NOMO-1 (cell line): Measurements from ENCODE around the gene OGFR.
A peak's percentile ranks its signal among the peaks of the same experiment; 100 is the strongest.
"Not testable (repeated sequence)": the region's sequence is repeated elsewhere in the genome, so short reads cannot be mapped to it uniquely, and the experiment has no call there.

Experiments used
- DNase-seq, 2 experiments: peaks; one replicate each; lab custom pipeline; 2025; ENCODE audit not compliant: unreplicated experiment in 2 of 2; lab: John Stamatoyannopoulos, UW

Gene OGFR

DNA sequence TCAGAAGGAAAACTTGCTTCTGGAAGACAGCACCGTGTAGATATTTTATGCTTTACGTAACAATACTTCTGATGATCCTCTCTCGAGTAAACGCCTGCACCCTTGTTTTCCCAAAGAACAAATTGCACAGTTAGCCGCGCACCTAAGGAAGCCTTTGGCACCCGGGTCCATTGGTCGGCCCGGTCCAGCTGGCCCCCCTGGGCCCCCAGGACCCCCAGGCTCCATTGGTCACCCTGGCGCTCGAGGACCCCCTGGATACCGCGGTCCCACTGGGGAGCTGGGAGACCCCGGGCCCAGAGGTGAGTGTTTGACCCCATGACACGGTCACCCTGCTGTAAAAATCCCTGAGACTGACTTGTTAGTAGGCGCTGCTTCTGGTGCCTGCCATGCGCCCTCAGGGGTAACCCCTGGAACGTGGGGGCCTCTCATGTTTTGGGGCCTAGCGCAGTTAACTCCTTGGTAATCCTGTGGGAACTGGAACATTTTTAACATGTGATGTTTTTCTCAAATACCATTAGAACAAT is 32.4 kb downstream of the OGFR start:
- no peak for DNase-seq

DNA sequence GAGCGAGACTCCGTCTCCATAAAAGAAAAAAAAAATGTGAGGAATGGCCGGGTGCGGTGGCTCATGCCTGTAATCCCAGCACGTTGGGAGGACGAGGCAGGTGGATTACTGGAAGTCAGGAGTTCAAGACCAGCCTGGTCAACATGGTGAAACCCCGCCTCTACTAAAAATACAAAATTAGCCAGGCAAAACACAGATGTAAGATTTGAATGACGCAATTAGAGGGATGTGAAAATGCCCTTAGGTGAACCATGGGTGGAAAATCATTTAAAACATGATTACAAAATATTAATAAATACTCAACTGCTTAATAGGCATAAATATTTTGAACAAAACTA is 33.1 kb downstream of the OGFR start:
- DNase-seq, result no peak

DNA sequence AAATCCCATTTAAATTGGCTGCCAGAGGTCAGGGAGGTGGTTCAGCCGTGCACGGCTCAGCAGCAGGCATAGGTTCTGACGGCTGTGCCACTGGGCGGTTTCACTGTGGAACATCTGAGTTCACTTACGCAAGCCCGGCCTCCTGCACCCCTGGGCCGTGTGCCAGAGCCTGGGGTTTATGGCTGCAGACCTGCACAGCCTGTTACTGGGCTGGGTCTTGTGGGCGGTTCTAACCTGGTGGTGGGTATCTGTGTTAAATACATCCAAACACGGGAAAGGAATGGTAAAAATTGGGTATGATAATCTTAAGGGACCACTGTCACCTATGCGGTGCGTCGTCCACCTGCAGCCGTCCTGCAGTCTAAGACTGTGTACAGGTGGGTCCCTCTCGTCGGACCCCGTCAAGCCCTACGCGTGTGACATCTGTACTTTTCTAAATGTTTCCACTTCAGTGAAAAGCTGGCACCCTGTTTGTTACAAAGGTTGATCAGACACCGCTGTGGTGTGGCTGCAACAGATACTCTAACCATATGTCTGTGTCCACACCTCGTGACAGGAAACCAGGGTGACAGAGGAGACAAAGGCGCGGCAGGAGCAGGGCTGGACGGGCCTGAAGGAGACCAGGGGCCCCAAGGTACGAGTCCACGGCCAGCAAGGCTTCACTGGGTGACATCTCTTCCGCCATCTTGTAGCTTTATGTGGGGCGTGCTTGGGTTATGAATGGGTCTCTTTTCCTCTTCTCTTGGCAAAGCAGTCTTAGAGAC is 33.7 kb downstream of the OGFR start:
- peak; percentile 73 for DNase-seq

DNA sequence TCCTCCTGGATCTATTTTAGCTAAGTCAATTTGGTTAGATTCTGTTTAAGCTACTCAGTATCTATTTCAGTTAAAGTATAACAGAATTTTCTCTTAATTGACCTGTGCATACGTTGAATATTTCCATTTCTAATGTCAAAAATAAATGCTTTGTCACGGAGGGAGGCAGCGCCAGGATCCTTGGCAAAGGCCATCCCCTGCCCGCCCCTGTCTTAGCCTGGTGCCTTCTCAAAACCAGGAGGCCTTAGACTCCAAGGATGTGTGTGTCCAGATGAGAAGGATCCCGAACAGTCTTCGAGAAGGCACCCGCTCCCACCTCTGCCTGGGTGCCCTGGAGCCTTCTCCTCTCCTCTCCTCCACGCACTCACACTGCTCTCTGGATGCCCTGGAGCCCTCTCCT is 34.6 kb downstream of the OGFR start:
- no peak for DNase-seq

DNA sequence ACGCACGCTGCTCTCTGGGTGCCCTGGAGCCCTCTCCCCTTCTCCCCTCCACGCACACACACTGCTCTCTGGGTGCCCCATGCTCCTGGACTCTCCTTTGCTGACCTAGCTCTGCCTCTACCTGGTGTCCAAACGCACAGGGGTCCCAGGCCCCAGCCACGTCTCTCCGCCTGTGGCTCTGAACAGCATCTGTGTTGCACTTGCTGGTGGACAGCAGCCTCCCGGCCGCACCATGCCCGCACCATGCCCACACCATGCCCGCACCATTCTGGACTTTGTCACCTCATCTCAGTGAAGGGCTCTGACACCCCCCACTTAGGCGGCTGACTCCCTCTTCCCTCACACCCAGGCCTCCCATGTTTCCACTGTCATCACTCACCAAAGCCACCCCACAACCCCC is 35.2 kb downstream of the OGFR start:
- DNase-seq, result no peak

DNA sequence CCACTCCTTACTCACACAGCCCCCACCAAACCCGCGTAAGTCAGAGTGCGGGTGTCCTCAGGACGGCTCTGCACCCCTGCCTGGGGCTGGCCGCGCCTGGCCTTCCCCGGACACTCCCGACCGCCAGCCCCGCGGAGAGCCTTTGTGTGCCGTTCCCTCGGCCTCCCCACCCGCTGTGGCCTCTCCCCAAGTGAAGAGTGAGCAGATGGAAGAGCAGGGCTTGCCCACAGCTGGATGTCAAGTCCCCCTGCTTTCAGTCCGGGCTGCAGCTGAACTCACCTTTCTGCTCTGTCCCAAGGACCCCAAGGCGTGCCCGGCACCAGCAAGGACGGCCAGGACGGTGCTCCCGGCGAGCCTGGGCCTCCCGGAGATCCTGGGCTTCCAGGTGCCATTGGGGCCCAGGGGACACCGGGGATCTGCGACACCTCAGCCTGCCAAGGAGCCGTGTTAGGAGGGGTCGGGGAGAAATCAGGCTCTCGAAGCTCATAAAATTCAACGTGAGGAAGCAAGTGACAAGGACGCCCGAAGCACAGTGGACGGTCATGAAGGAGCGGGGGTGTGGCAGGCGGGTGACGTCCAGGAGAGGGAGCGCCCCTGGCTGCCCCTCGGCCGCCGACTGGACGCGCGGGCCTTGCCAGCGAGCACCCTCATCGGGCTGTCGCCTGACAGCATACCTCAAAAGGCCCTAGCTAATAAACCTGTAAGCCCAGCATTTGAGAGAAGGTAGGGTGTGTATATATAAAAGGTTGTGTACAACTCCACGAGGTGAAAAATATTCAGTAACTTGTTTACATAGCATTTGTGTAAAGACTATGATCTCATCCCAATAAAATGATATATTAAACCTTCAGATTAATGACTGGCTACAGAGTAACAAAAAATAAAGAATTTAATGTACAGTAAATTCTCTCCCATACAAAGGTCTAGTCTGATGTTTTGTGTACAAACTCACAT is 35.9 kb downstream of the OGFR start:
- DNase-seq, result no peak

DNA sequence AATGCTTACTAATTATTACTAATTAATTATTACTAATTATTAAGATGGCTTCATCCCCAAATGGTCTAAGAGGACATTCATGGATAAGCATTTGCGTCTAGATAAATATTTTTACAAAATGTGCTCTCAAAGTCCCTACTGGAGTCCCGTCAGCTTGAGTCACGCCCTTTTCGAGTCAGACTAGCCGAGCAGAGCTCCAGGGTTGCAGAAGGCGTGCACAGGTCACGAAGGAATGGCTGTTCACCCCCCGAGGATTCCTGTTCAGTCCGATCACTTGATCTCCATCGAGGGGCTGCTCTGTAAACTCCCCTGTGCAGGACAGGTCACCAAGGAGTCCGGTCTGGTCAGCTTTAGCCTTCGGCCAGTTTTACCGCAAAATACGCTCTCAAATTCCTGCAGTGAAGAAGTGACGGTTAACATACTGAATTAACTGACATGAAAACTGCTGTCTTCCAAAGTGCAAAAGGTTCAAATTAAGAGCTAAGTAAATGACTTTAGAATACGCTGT is 37.1 kb downstream of the OGFR start:
- no peak for DNase-seq

DNA sequence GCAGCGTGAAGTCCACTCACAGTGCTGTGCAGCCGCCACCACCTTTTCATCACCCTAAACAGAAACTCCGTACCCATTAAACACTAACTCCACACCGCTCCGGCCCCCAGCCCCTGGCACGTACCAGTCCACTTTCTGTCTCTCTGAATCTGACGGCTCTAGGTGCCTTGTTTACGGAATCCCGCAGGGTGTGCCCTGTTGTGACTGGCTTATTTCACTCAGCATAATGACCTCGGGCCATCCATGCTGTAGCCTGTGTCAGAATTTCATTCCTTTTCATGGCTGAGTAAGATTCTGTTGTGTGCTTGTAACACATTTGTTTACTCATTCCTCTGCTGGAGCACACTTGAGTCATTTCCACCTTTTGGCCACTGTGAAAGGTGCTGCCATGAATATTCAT is 39.0 kb downstream of the OGFR start:
- DNase-seq, result no peak

DNA sequence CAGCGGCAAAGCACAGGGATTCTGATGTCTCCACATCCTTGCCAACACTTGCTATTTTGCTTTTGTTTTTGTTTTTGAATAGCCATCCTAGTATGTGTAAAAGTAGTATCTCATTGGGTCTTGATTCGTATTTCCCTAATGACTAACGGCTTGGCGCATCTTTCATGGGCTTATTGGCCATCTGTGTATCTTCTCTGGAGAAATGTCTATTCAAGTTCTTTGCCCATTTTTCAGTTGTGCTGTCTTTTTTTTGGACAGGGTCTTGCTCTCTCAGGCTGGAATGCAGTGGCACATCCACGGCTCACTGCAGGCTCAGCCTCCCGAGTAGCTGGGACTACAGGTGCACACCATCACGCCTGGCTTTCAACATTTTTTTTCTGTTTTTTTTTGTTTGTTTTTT is 39.5 kb downstream of the OGFR start:
- no peak for DNase-seq

DNA sequence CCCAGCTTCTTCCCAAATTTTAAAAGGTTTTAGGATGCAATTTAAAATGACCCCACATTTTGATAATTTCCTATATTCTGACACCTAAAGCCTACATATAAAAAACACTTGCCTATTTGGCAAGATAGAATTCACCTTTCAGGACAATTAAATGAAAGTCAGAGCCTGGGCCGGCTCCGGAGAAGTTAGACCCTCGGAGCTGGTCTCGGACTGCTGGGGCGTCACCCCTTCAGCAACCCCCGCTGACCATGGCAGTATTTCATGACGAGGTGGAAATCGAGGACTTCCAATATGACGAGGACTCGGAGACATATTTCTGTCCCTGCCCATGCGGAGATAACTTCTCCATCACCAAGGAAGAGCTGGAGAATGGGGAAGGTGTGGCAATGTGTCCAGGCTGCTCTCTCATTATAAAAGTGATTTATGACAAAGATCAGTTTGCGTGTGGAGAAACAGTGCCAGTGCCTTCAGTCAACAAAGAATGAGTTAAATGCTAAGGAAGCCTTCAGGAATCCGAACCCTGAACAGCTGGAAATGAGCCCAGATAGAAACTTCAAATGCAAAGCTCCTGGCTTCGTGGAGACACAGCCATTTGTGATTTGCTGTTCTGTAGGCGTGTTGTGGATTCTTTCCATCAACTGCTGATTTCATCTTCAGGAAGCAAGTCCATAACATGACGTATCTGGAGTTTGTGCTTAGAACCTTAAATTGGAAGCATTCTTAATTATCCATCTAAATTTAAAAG is 41.0 kb downstream of the OGFR start:
- no peak for DNase-seq

DNA sequence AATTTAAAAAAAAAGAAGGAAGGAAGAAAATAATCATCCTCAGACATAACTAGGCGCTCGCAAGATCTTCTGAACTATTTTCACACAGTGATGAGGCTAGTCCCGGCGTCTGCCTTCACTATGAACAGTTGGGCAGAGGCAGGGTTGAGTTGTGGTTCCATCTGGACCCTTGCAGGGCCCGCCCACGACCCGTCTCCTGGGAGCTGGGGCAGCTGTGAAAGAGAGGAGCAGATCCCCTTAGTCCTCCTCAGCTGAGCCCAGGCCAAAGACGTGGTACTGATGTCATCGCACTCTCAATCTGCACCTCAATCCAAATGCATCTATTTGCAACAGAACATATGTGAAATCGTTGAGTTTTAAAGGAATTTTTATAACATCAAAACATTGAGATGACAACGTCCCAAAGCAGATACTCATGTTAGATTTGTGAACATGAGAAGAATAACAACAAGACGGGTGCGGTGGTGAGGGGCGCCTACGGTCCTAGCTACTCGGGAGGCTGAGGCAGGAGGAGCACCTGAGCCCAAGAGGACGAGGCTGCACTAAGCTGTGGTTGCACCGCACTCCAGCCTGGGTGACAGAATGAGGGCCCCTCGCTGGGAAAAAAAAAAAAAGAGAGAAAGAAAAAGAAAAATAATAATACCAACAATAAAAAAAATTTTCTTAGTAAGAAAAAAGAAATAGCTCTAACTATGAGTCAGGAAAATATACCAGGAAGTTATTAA is 41.7 kb downstream of the OGFR start:
- DNase-seq, result no peak

DNA sequence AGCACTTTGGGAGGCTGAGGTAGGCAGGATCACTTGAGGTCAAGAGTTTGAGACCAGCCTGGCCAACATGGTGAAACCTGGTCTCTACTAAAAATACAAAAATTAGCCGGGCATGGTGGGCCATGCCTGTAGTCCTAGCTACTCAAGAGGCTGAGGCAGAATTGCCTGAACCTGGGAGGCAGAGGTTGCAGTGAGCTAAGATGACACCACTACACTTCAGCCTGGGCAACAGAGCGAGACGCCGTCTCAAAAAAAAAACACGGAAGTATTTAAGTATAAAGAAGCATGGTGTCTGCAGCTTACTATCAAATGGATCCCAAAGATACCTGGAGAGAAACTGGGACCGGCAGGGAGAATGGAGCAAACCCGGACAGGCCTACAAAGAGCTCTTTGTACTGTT is 44.3 kb downstream of the OGFR start:
- not testable (repeated sequence) for DNase-seq

DNA sequence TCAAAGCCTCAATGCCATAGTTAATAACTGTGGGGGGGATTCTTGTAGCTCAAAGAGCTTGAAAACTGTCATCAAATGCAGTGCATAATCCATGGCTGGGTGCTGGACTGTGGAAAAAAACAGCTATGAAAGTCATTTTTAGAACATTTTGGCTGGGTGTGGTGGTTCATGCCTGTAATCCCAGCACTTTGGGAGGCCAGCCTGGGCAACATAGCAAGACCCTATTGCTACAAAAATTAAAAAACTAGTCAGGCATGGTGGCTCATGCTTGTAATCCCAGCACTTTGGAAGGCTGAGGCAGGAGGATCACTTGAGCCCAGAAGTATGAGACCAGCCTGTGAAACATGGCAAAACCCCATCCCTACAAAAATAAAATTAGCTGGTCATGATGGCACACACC is 44.8 kb downstream of the OGFR start:
- no peak for DNase-seq

DNA sequence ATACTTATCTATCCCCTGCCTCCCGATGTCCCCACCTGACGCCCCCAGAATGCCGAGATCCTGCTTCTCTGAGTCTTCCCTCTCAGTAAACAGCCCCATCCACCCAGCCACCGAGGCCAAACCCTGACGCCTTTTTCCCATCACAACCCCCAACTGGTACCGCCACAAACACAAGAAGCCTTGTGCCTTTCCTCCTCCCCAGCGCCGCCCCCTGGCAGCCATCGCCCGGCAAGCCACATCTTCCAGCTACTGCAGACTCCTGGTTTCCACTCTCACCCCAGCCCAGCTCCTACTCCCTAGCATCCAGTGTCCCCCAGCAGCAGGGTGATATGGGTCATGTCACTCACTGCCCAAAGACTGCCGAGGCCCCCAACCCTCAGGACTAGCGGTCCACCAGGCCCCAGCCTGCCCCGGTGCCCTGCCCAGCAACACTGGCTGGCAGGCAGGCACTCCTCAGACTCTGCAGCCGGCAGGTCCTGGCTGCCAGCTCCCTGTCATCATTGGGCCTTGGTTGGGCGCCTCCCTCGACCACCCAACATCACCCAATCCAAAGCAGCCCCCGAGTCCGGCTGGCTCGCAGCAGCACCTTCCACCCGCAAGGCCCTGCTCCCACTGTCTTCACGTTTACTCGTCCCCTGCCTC is 45.8 kb downstream of the OGFR start:
- no peak for DNase-seq

DNA sequence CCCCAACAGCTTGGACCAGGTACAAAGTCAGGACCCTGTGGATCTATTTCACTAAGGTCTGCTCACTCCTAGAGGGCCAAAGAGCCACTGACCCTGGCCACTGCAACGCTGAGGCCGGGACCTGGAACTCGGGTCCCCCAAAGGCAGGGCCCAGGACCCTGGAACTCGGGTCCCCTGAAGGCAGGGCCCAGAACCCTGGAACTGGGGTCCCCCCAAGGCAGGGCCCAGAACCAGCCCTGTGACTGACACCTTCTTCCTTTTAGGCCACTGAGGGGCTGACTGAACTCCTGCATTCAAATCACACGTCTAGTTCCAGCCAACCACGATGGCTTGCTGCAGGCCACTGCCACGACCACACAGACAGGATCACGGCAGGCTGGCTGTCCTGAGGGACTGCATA is 47.6 kb downstream of the OGFR start:
- DNase-seq, result no peak

DNA sequence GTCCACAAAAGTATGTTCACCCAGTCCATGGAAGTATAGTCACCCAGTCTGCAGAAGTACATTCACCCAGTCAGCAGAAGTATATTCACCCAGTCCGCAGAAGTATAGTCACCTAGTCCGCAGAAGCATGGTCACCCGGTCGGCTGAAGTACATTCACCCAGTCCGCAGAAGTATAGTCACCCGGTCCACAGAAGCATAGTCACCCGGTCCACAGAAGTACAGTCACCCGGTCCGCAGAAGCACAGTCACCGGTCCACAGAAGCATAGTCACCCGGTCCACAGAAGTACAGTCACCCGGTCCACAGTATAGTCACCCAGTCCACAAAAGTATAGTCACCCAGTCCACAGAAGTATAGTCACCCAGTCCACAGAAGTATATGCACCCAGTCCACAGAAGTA is 48.2 kb downstream of the OGFR start:
- no peak for DNase-seq

DNA sequence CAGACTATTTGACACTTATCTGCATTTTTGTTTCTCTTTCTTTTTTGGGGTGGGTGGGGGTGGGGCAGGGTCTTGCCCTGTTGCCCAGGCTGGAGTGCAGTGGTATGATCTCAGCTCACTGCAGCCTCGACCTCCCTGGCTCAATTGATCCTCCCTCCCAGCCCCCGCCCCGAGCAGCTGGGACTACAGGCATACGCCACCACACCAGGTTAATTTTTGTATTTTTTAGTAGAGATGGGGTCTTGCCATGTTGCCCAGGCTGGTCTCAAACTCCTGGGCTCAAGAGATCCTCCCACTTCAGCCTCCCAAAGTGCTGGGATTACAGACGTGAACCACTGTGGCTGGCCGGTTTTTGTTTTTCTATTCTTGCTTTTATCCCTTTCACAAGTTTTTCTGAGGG is 48.7 kb downstream of the OGFR start:
- not testable (repeated sequence) for DNase-seq

DNA sequence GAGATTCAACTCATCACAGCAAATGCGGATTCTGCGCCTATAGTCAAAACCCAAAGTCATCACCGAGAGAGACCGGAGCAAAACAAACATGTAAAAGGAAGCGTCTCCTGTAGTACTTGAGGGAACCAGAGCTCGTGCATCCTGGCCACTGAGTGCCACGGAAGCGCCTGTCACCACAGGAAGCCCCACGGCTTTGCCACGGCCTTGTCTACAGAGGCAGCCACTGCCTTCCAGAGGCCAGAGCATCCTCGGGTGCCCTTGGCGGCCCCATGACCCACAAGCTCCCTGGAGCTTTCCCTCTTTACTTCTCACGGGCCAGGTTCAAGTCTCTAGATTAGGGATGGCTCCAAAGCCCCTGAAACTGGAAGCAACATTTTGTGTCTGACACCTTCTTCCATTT is 49.5 kb downstream of the OGFR start:
- DNase-seq, result no peak

DNA sequence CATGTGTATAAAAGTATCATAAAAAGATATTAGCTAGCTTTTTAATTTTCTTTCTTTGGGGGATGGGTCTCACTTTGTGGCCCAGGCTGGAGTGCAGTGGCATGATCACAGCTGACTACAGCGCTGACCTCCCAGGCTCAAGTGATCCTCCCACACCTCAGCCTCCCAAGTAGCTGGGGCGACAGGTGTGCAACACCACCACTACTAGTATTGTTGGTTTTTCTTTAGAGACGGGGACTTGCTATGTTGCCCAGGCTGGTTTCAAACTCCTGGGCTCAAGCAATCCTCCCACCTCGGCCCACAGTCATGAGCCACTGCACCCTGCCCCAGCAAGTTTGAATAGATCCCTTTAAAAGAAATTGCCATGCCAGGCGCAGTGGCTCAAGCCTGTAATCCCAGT is 50.5 kb downstream of the OGFR start:
- no peak for DNase-seq
